Endothelial cell of umbilical vein (primary cell): ENCODE measurements around the gene FAM241B. TPM values are rescaled to one million over a fixed set of nuclear protein-coding genes. Genes with fewer than 3 reads are reported as not detected.

Source experiments
- BruUV-seq: library from RNA; stranded (reverse); fragments of 400-500 nt; replicated peaks from 2 replicates; lab custom pipeline; 2021; lab: Mats Ljungman, UMichigan
- CTCF ChIA-PET: fragments of 300-600, 350-600 bp; sonication (Branson Sonifier 250); formaldehyde crosslinking; loops from one replicate; lab custom pipeline; 2021; ENCODE audit warnings: antibody characterized with exemption, inconsistent platforms; lab: Charles Lee
- POLR2A ChIA-PET: fragments of 300-600, 350-600 bp; sonication (Branson Sonifier 250); formaldehyde crosslinking; loops from one replicate; lab custom pipeline; 2021; ENCODE audit warnings: antibody characterized with exemption, inconsistent platforms; lab: Charles Lee
- DNase-seq: peaks from one replicate; pipeline ENCODE4 v3.0.0-alpha.2; 2011; ENCODE audit warnings: low read depth, low spot score
- FAIRE-seq: peaks from 2 replicates; lab custom pipeline; 2011; peaks lifted over from hg19 to GRCh38; lab: Jason Lieb, UNC
- H2AFZ ChIP-seq: 2 replicates; pipeline ENCODE4 v1.6.0; 2012; ENCODE audit warnings: low read depth, low read length, control low read depth, inconsistent platforms
- H3K27ac ChIP-seq: 2 replicates; pipeline ENCODE4 v1.5.1; 2011; ENCODE audit warnings: low read depth, mild to moderate bottlenecking, control low read depth, low read length, moderate library complexity; ENCODE audit not compliant: insufficient read depth
- H3K27me3 ChIP-seq, 2 experiments: 2 replicates each; pipeline versions ENCODE4 v1.6.0 to v1.6.1; 2011; ENCODE audit warnings: low read length in 2 of 2, mixed read lengths in 1 of 2; ENCODE audit not compliant: control insufficient read depth in 2 of 2, insufficient read depth in 2 of 2
- H3K36me3 ChIP-seq, 2 experiments: 2 replicates in 1 of 2; 3 replicates in 1 of 2; pipeline ENCODE4 v1.5.1; 2011; ENCODE audit warnings: low read length in 2 of 2, mild to moderate bottlenecking in 1 of 2, moderate library complexity in 1 of 2; ENCODE audit not compliant: control insufficient read depth in 2 of 2, insufficient read depth in 2 of 2; ENCODE audit errors: extremely low read depth in 1 of 2
- H3K4me1 ChIP-seq: 3 replicates; pipeline ENCODE4 v1.5.1; 2011; ENCODE audit warnings: mild to moderate bottlenecking, low read length; ENCODE audit not compliant: control insufficient read depth, insufficient read depth; ENCODE audit errors: extremely low read depth
- H3K4me2 ChIP-seq: 2 replicates; pipeline ENCODE4 v1.6.1; 2011; ENCODE audit warnings: low read length, control low read depth, mixed read lengths; ENCODE audit not compliant: insufficient read depth
- H3K4me3 ChIP-seq, 3 experiments: fragments of 200-600 bp in 1 of 3; sonication (generic), shearing (Covaris generic) in 1 of 3; replicated peaks in 1 of 3; 2 replicates each; pipeline ENCODE4 v1.5.1; 2011 to 2016; ENCODE audit warnings: control low read depth in 3 of 3, low read length in 3 of 3, mild to moderate bottlenecking in 2 of 3, inconsistent platforms in 1 of 3, low read depth in 1 of 3, moderate library complexity in 1 of 3; ENCODE audit not compliant: insufficient read depth in 1 of 3
- H3K79me2 ChIP-seq: 2 replicates; pipeline ENCODE4 v1.6.0; 2012; ENCODE audit warnings: low read length, inconsistent platforms; ENCODE audit not compliant: control insufficient read depth, insufficient read depth
- H3K9ac ChIP-seq: replicated peaks from 2 replicates; pipeline ENCODE3; 2011; ENCODE audit warnings: low read length, control low read depth; ENCODE audit not compliant: insufficient read depth; ENCODE audit errors: extremely low read depth
- H3K9me1 ChIP-seq: replicated peaks from 3 replicates; pipeline ENCODE4 v1.6.0; 2011; ENCODE audit warnings: mild to moderate bottlenecking, low read length; ENCODE audit not compliant: control insufficient read depth, insufficient read depth; ENCODE audit errors: extremely low read depth
- H3K9me3 ChIP-seq: replicated peaks from 2 replicates; pipeline ENCODE4 v1.5.1; 2012; ENCODE audit warnings: low read length, inconsistent platforms; ENCODE audit not compliant: control insufficient read depth, insufficient read depth
- H4K20me1 ChIP-seq: replicated peaks from 2 replicates; pipeline ENCODE3; 2011; ENCODE audit warnings: mild to moderate bottlenecking, low read length; ENCODE audit not compliant: control insufficient read depth, insufficient read depth; ENCODE audit errors: extremely low read depth
- EZH2 ChIP-seq: IDR thresholded peaks from 2 replicates; pipeline ENCODE4 v1.6.1; 2012; ENCODE audit warnings: borderline replicate concordance, low read depth, mild to moderate bottlenecking, moderate library complexity, low read length, inconsistent platforms; ENCODE audit not compliant: severe bottlenecking
- GATA2 ChIP-seq: IDR thresholded peaks from 2 replicates; pipeline ENCODE4 v1.7.0; 2011; ENCODE audit warnings: low read depth, mild to moderate bottlenecking, moderate library complexity, mixed read lengths, low read length; ENCODE audit not compliant: insufficient read length, insufficient read depth
- JUN ChIP-seq: IDR thresholded peaks from 2 replicates; pipeline ENCODE4 v1.6.1; 2011; ENCODE audit warnings: borderline replicate concordance, low read depth; ENCODE audit not compliant: insufficient read length, insufficient read depth
- MYC ChIP-seq: IDR thresholded peaks from one replicate; pipeline ENCODE4 v1.6.1; 2011; ENCODE audit warnings: mild to moderate bottlenecking, low read depth, low read length
- POLR2A ChIP-seq: IDR thresholded peaks from 2 replicates; pipeline ENCODE4 v1.6.1; 2012; ENCODE audit warnings: low read depth, mild to moderate bottlenecking, control low read depth, low read length
- POLR2AphosphoS5 ChIP-seq: IDR thresholded peaks from 2 replicates; pipeline ENCODE4 v1.6.1; 2012; ENCODE audit warnings: low read depth, mild to moderate bottlenecking, control low read depth, low read length, moderate library complexity; ENCODE audit not compliant: insufficient read depth
- dilution Hi-C: fragments of 300-500 bp; cut with MboI; formaldehyde crosslinking; loops from one replicate; pipeline ENCODE4 v1.15.0; 2019; ENCODE audit warnings: low sequenced_read_pairs; ENCODE audit not compliant: extremely low pct_ligation_motif_present
- intact Hi-C: fragments of 100-400 bp; cut with micrococcal nuclease; formaldehyde crosslinking; loops from one replicate; pipeline ENCODE4 v1.10.0; 2022
- polyA plus RNA-seq, 4 experiments: library from polyadenylated mRNA; depleted of rRNA in 3 of 4; stranded (reverse) in 3 of 4; unstranded in 1 of 4; fragments of >200 nt; gene quantifications; 2 replicates each; pipeline versions ENCODE4 v1.2.1 to v1.2.3, GENCODE V29; 2011 to 2012; ENCODE audit warnings: missing spikeins in 1 of 4
- total RNA-seq: library from RNA; stranded (reverse); gene quantifications from 2 replicates; pipeline ENCODE4 v1.2.3, GENCODE V29; 2021
- TF ChIP-seq, protein P1 (sequence below): IDR thresholded peaks from 2 replicates; pipeline ENCODE4 v1.6.1; 2011; ENCODE audit not compliant: insufficient read depth, insufficient read length
- TF ChIP-seq, protein P2 (sequence below), 2 donors: IDR thresholded peaks; 1 replicate in 1 of 2; 2 replicates in 1 of 2; pipeline ENCODE4 v1.5.1; 2011; ENCODE audit warnings: low read length in 2 of 2, mild to moderate bottlenecking in 2 of 2, moderate library complexity in 2 of 2, control low read depth in 1 of 2, inconsistent platforms in 1 of 2, low read depth in 1 of 2; ENCODE audit not compliant: insufficient read depth in 1 of 2; ENCODE audit errors: extremely low read depth in 1 of 2

The FAM241B gene
- total and polyA plus RNA-seq, 2 donors (not counting 3 experiments of a cell fraction or from before 2014, with no cell fraction given) = 0.23 TPM; not detected in 1

DNA sequence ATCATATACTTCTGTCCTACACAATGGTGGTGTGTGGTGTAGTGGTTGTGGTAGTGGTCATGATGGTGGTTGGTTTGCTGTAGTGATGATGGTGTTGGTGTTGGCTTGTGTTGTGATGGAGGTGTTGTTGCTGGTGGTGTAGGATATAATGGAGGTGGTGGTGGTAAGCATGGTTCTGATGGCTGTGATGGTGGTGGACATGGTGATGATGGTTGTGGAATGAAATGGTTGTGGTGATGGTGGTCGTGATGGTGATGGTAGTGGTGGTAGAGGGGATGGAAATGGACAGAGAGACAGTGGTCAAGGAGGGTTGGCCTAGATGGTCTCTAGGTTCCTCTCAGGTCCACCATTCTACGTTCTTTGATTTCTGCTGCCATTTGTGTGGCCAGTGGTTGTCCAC is 44.7 kb downstream of the FAM241B start:
- peaks cover 23 to 24% of the 10 kb centered on the region in 2 experiments for H3K27me3 ChIP-seq
- no peak overlapping the region for H3K4me3 ChIP-seq
- dilution Hi-C loops = no loop called here
- H4K20me1 ChIP-seq = no peaks in the 10 kb centered on the region
- FAIRE-seq (no peak), DNase-seq (no peak)
- no peaks in the 10 kb centered on the region for H3K36me3 ChIP-seq
- BruUV-seq = no TSS peak
- ChIA-PET CTCF (no interaction called here), POLR2A (no interaction called here)
- intact Hi-C loops = no loop called here
- H3K4me2 ChIP-seq = no peak overlapping the region
- H3K9ac ChIP-seq = no peak overlapping the region
- no peaks in the 10 kb centered on the region for H3K4me1 ChIP-seq
- no peak overlapping the region for H2AFZ ChIP-seq
- no peak overlapping the region for H3K27ac ChIP-seq
- TF ChIP-seq POLR2A = no peak
- TF ChIP-seq POLR2AphosphoS5 = no peak
- TF ChIP-seq EZH2 = no peak
- TF ChIP-seq, protein P1, sequence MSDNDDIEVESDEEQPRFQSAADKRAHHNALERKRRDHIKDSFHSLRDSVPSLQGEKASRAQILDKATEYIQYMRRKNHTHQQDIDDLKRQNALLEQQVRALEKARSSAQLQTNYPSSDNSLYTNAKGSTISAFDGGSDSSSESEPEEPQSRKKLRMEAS = no peak
- TF ChIP-seq GATA2 = no peak
- no peak for TF ChIP-seq MYC
- TF ChIP-seq, protein P2, sequence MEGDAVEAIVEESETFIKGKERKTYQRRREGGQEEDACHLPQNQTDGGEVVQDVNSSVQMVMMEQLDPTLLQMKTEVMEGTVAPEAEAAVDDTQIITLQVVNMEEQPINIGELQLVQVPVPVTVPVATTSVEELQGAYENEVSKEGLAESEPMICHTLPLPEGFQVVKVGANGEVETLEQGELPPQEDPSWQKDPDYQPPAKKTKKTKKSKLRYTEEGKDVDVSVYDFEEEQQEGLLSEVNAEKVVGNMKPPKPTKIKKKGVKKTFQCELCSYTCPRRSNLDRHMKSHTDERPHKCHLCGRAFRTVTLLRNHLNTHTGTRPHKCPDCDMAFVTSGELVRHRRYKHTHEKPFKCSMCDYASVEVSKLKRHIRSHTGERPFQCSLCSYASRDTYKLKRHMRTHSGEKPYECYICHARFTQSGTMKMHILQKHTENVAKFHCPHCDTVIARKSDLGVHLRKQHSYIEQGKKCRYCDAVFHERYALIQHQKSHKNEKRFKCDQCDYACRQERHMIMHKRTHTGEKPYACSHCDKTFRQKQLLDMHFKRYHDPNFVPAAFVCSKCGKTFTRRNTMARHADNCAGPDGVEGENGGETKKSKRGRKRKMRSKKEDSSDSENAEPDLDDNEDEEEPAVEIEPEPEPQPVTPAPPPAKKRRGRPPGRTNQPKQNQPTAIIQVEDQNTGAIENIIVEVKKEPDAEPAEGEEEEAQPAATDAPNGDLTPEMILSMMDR (IDR thresholded peaks at IDR 0.05; ENCODE audit: extremely low read depth in 1 of 2, insufficient read depth in 1 of 2, low read depth in 1 of 2, low read length in 2 of 2) = no peak
- no peak for TF ChIP-seq JUN
- no peaks in the 10 kb centered on the region for H3K9me3 ChIP-seq
- H3K9me1 ChIP-seq = no peaks in the 10 kb centered on the region
- H3K79me2 ChIP-seq = no peaks in the 10 kb centered on the region
